ENCODE results near the gene NUP37.
"Not testable (repeated sequence)": the region's sequence is repeated elsewhere in the genome, so short reads cannot be mapped to it uniquely, and the experiment has no call there.

NUP37 gene

GRCh38 chr12:102080842-102081241 lies 39.1 kb downstream of the NUP37 start:
- no peak for DNase-seq (ENCODE audit: low read depth)
- Histone ChIP-seq H3K36me3 (ENCODE audit: control insufficient read depth, insufficient read depth, low read length, severe bottlenecking) (peaks cover 67% of the 10 kb centered on the region), H3K27me3 (replicated peaks; ENCODE audit: control insufficient read depth, insufficient read depth, low read length) (no peaks in the 10 kb centered on the region), H3K4me3 (ENCODE audit: low read length) (no peak overlapping the region), H3K9ac (ENCODE audit: low read length) (no peak overlapping the region), H3K9me3 (ENCODE audit: control insufficient read depth, low read length) (no peaks in the 10 kb centered on the region), H3K4me1 (ENCODE audit: control insufficient read depth, insufficient read depth, low read length) (no peaks in the 10 kb centered on the region)

GRCh38 chr12:102072092-102072491 lies 47.8 kb downstream of the NUP37 start:
- peaks cover 34% of the 10 kb centered on the region for H3K36me3 ChIP-seq (ENCODE audit: control insufficient read depth, insufficient read depth, low read length, severe bottlenecking)
- H3K4me1 ChIP-seq (ENCODE audit: control insufficient read depth, insufficient read depth, low read length) = peaks cover 33% of the 10 kb centered on the region
- H3K9me3 ChIP-seq (ENCODE audit: control insufficient read depth, low read length); H3K27me3 ChIP-seq (replicated peaks; ENCODE audit: control insufficient read depth, insufficient read depth, low read length); DNase-seq (ENCODE audit: low read depth); H3K4me3 ChIP-seq (ENCODE audit: low read length); H3K9ac ChIP-seq (ENCODE audit: low read length): not testable (repeated sequence)

- H3K36me3 ChIP-seq (ENCODE audit: control insufficient read depth, insufficient read depth, low read length, severe bottlenecking) = peaks cover 13% of the 10 kb centered on the region
- DNase-seq (ENCODE audit: low read depth) = no peak
- H3K9ac ChIP-seq (ENCODE audit: low read length) = no peak overlapping the region
- peaks cover 33% of the 10 kb centered on the region for H3K4me1 ChIP-seq (ENCODE audit: control insufficient read depth, insufficient read depth, low read length)
- no peaks in the 10 kb centered on the region for H3K27me3 ChIP-seq (replicated peaks; ENCODE audit: control insufficient read depth, insufficient read depth, low read length)
- no peaks in the 10 kb centered on the region for H3K9me3 ChIP-seq (ENCODE audit: control insufficient read depth, low read length)
- H3K4me3 ChIP-seq (ENCODE audit: low read length) = no peak overlapping the region
These were observed 50.2 kb downstream of the NUP37 start for GRCh38 chr12:102069707-102070106.

- H3K4me3 ChIP-seq (ENCODE audit: low read length) = peak overlapping the region; percentile 9
- H3K9ac ChIP-seq (ENCODE audit: low read length) = peak overlapping the region; percentile 8
- peaks cover 33% of the 10 kb centered on the region for H3K4me1 ChIP-seq (ENCODE audit: control insufficient read depth, insufficient read depth, low read length)
- no peaks in the 10 kb centered on the region for H3K27me3 ChIP-seq (replicated peaks; ENCODE audit: control insufficient read depth, insufficient read depth, low read length)
- DNase-seq (ENCODE audit: low read depth) = peak; percentile 54
- no peaks in the 10 kb centered on the region for H3K9me3 ChIP-seq (ENCODE audit: control insufficient read depth, low read length)
- no peaks in the 10 kb centered on the region for H3K36me3 ChIP-seq (ENCODE audit: control insufficient read depth, insufficient read depth, low read length, severe bottlenecking)
These were observed 52.2 kb downstream of the NUP37 start for GRCh38 chr12:102067574-102068258.

DNA sequence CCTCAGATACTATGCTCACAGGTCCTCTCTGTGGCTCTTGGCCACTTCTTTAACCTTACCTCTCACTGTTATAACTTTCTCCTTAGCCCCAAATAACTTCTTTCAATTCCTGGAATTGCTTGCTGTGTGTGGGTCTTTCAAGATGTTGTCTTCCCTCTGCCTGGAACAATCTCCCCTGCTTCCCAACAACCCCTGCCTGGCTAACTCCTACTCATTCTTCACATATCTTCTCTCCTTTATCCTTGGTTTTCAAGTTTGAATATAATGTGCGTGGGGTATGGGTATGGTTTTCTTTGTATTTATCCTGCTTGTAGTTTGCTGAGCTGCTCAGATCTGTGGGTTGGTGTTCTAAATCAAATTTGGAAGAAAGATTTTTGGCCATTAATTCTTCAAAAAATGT lies 55.4 kb downstream of the NUP37 start:
- DNase-seq (ENCODE audit: low read depth) = no peak
- Histone ChIP-seq H3K4me1 (ENCODE audit: control insufficient read depth, insufficient read depth, low read length) (peaks cover 28% of the 10 kb centered on the region), H3K9me3 (ENCODE audit: control insufficient read depth, low read length) (no peaks in the 10 kb centered on the region), H3K4me3 (ENCODE audit: low read length) (no peak overlapping the region), H3K36me3 (ENCODE audit: control insufficient read depth, insufficient read depth, low read length, severe bottlenecking) (peaks cover 6% of the 10 kb centered on the region), H3K9ac (ENCODE audit: low read length) (no peak overlapping the region), H3K27me3 (replicated peaks; ENCODE audit: control insufficient read depth, insufficient read depth, low read length) (no peaks in the 10 kb centered on the region)

- Histone ChIP-seq H3K27me3 (replicated peaks; ENCODE audit: control insufficient read depth, insufficient read depth, low read length) (no peaks in the 10 kb centered on the region), H3K36me3 (ENCODE audit: control insufficient read depth, insufficient read depth, low read length, severe bottlenecking) (peaks cover 15% of the 10 kb centered on the region), H3K4me3 (ENCODE audit: low read length) (no peak overlapping the region), H3K9ac (ENCODE audit: low read length) (no peak overlapping the region), H3K4me1 (ENCODE audit: control insufficient read depth, insufficient read depth, low read length) (peaks cover 14% of the 10 kb centered on the region), H3K9me3 (ENCODE audit: control insufficient read depth, low read length) (no peaks in the 10 kb centered on the region)
- DNase-seq (ENCODE audit: low read depth) = no peak
These were observed 56.8 kb downstream of the NUP37 start for GRCh38 chr12:102063069-102063468.

- H3K4me1 ChIP-seq (ENCODE audit: control insufficient read depth, insufficient read depth, low read length) = peaks cover 7% of the 10 kb centered on the region
- H3K36me3 ChIP-seq (ENCODE audit: control insufficient read depth, insufficient read depth, low read length, severe bottlenecking) = peaks cover 19% of the 10 kb centered on the region
- no peak for DNase-seq (ENCODE audit: low read depth)
- no peaks in the 10 kb centered on the region for H3K27me3 ChIP-seq (replicated peaks; ENCODE audit: control insufficient read depth, insufficient read depth, low read length)
- peak overlapping the region; percentile 41 for H3K9ac ChIP-seq (ENCODE audit: low read length)
- peak overlapping the region; percentile 84 for H3K4me3 ChIP-seq (ENCODE audit: low read length)
- no peaks in the 10 kb centered on the region for H3K9me3 ChIP-seq (ENCODE audit: control insufficient read depth, low read length)
These were observed 57.5 kb downstream of the NUP37 start for GRCh38 chr12:102062419-102062806.

DNA sequence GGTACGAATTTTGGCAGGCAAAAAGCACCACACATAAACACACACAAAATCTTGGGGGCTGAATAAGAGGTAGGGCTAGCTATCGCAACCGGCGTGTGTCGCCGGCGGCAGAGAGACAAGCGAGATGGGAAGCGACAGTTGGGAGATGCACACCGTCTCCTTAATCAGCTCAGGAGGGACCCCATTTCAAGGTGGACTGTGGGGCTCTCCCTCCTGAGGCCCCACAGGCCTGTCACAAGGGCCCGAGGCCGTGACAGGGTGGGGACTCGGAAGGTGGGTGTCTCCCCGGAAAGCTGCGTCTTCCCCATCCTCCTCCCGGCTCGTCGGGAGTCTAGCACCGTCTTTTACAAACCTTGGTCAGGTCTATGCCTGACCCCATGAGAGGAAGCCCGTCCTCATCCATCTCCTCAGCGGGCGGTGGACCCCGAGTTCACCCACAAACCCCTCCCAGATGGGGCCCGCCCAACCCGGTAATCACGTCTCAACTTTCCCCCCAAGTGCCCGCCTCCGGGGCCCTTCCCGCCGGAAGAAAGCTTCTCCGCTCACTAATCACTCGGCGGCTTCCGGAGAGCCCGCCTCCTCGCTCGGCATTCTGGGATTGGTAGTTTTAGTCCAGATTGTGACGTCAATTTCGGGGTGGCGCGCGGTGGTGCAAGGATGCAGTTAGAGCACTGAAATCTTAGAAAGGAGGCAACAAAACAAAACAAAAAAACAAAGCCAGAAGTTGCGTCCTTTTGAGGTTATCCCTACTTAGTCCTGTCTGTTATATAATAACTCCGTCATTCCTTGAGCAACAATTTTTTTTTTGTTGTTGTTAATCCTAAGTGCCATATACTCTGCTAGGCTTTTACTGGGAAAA lies 58.1 kb downstream of the NUP37 start, which contains the start of gene WASHC3:
Gene WASHC3, minus strand, starts transcription at position 432 of the 859 bp plus-strand sequence. Its CDS starts 29 bp downstream, at position 403.
- H3K4me1 ChIP-seq (ENCODE audit: control insufficient read depth, insufficient read depth, low read length) = peaks cover 4% of the 10 kb centered on the region
- H3K27me3 ChIP-seq (replicated peaks; ENCODE audit: control insufficient read depth, insufficient read depth, low read length) = no peaks in the 10 kb centered on the region
- peak within 1 kb of the TSS; percentile 84 for H3K4me3 ChIP-seq (ENCODE audit: low read length)
- peak; percentile 99 for DNase-seq (ENCODE audit: low read depth)
- H3K36me3 ChIP-seq (ENCODE audit: control insufficient read depth, insufficient read depth, low read length, severe bottlenecking) = peaks cover 26% of the 10 kb centered on the region
- no peaks in the 10 kb centered on the region for H3K9me3 ChIP-seq (ENCODE audit: control insufficient read depth, low read length)
- H3K9ac ChIP-seq (ENCODE audit: low read length) = peak within 1 kb of the TSS; percentile 89

DNA sequence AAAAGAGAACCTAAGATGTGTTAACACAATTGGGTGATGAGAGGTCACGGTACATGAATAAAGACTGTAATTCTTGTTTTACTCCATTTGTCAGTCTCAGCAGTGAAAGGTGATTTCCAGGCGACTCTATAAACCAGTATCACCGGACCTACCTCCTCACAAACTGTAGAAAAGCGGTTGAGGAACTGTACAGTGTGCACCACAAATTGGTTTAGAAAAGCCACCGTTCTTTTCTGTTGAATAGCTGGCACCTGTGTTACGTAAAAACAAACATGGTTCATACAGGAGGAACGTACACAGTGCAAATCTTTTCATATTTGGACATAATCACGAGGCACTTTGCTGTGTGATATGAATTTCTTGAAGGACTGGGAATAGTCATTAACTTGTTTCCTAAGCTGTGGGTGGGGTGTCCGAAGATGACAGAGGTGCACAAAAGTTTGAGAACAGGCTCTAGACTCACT lies 58.8 kb downstream of the NUP37 start:
- Histone ChIP-seq H3K4me1 (ENCODE audit: control insufficient read depth, insufficient read depth, low read length) (peaks cover 4% of the 10 kb centered on the region), H3K4me3 (ENCODE audit: low read length) (peak overlapping the region; percentile 84), H3K36me3 (ENCODE audit: control insufficient read depth, insufficient read depth, low read length, severe bottlenecking) (peaks cover 32% of the 10 kb centered on the region), H3K9ac (ENCODE audit: low read length) (peak overlapping the region; percentile 89), H3K27me3 (replicated peaks; ENCODE audit: control insufficient read depth, insufficient read depth, low read length) (no peaks in the 10 kb centered on the region), H3K9me3 (ENCODE audit: control insufficient read depth, low read length) (no peaks in the 10 kb centered on the region)
- no peak for DNase-seq (ENCODE audit: low read depth)

GRCh38 chr12:102059343-102059742 lies 60.6 kb downstream of the NUP37 start:
- Histone ChIP-seq H3K9ac (ENCODE audit: low read length) (no peak overlapping the region), H3K9me3 (ENCODE audit: control insufficient read depth, low read length) (no peaks in the 10 kb centered on the region), H3K27me3 (replicated peaks; ENCODE audit: control insufficient read depth, insufficient read depth, low read length) (no peaks in the 10 kb centered on the region), H3K4me3 (ENCODE audit: low read length) (no peak overlapping the region), H3K4me1 (ENCODE audit: control insufficient read depth, insufficient read depth, low read length) (peaks cover 4% of the 10 kb centered on the region), H3K36me3 (ENCODE audit: control insufficient read depth, insufficient read depth, low read length, severe bottlenecking) (peaks cover 48% of the 10 kb centered on the region)
- no peak for DNase-seq (ENCODE audit: low read depth)

DNA sequence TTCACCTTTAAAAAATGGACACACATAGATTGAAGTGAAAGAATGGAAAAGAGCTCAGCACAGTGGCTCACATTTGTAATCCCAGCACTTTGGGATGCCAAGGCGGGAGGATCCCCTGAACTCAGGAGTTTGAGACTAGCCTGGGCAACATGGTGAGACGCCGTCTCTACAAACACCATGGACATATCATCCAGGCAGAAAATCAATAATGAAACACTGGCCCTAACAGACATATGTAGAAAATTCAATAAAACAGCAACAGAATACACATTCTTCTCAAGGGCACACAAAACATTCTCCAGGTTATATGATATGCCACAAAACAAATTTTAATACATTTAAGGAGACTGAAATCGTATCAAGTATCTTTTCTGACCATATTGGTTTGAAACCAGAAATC lies 65.6 kb downstream of the NUP37 start:
- H3K9ac ChIP-seq (ENCODE audit: low read length) = no peak overlapping the region
- H3K27me3 ChIP-seq (replicated peaks; ENCODE audit: control insufficient read depth, insufficient read depth, low read length) = no peaks in the 10 kb centered on the region
- no peaks in the 10 kb centered on the region for H3K9me3 ChIP-seq (ENCODE audit: control insufficient read depth, low read length)
- H3K4me1 ChIP-seq (ENCODE audit: control insufficient read depth, insufficient read depth, low read length) = no peaks in the 10 kb centered on the region
- H3K4me3 ChIP-seq (ENCODE audit: low read length) = no peak overlapping the region
- H3K36me3 ChIP-seq (ENCODE audit: control insufficient read depth, insufficient read depth, low read length, severe bottlenecking) = peaks cover 81% of the 10 kb centered on the region
- DNase-seq (ENCODE audit: low read depth) = no peak

Data from adipocyte (in vitro differentiated cells).